GM19043 (cell line): ENCODE measurements around the gene ANKRD26.

Experiments used
- ATAC-seq: cut with Tn5 transposase; IDR thresholded peaks from one replicate; pipeline ENCODE4 v1.9.1; 2021; ENCODE audit warnings: low read depth; ENCODE audit not compliant: unreplicated experiment

ANKRD26 gene

DNA sequence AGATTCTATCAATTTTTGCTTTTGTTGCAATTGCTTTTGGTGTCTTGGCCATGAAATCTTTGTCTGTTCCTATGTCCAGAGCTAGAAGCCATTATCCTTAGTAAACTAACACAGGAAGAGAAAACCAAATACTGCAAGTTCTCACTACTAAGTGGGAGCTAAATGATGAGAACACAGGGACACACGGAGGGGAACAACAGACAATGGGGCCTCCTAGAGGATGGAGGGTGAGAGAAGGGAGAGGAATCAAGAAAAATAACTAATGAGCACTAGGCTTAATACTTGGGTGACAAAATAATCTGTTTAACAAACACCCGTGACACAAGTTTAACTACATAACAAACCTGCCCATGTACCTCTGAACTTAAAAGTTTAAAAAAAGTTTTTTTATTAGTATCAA lies 78.2 kb downstream of the ANKRD26 start:
- ATAC-seq: no peak

DNA sequence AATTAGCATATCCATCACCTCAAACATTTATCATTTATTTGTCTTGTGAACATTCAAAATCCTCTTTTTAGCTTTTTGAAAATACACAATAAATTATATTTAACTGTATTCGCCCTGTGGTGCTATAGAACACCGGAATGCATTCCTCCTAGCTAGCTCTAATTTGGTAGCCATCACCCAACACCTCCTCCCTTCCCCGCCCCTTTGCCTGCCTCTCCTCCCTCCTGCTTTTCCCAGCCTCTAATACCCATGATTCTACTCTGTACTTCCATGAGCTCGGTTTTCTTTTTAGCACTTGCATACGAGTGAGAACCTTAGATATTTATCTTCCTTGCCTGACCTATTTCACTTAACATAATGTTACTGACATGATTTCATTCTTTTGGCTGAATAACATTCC lies 80.1 kb downstream of the ANKRD26 start:
- ATAC-seq: no peak

DNA sequence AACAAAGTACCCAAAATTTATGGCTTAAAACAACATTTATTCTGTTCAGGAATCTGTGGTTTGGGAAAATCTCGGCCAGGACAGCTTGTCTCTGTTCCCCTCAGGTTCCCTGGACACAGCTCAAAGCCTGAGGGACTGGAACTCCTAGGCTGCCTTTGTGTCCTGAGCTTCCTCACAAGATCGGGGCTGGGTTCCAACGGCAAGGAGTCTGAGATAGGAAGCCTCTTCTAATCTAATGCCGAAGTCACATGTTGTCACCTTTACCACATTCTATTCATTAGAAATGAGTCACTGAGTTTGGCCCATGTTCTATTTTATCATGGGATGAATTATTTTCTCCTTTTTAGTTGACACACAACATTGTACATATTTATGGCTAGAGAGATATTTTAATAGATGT lies 80.5 kb downstream of the ANKRD26 start:
- ATAC-seq: no peak

DNA sequence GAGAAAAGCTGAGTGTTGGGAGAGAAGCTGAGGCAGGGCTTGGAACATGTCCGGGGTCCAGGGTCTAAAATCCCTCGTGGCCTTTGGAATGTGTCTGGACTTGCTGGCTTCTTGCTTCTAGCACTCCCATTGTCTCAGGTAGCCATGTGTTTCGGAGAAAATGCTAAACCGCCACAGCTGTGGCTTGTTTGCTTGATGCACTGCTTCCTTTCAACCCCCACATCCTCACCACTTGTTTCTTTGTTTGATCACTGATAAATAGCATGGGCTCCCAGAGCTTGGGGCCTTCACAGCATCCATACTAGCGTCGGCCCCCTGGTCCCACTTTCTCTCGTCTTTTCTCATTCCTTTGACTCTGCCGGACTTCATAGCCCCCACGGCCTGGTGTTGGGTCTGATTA lies 102.7 kb downstream of the ANKRD26 start:
- no peak for ATAC-seq

DNA sequence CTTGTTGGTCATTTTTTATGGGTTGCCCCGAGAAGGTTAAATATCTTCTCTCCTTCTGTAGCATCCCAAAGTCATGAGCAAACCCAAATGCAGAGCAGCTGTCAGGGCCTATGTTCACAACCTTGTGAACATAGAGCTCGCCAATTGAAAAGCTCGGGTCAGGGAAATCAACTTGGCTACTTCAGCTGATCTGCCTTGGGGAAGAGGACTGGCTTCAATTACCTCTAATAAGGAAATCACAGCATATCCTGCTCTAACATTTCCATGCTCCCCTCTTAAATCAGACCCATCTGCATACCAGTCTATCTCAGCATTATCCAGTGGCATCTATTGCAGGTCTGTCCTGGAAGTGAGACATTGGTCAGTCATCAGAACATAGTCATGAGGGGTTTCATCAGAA lies 105.6 kb downstream of the ANKRD26 start:
- no peak for ATAC-seq

DNA sequence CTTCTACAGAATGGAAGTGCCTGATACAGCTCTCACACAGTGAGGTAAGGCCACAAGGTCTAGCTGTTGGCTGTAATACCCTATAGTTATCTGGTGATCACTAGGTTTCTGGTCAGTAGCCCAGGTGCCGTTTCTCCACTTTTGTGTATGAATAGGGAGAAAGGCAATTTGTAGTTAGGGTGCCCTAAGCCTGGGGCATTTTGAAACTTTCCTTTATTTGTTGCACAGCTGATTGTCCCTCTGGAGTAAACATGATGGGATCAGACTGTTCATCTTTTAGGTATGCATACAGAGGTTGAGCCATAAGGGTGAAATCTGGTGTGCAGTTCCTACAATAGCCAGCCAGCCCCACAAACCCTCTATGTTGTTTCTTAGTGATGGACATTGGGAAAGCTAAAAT lies 112.4 kb downstream of the ANKRD26 start:
- ATAC-seq: no peak

DNA sequence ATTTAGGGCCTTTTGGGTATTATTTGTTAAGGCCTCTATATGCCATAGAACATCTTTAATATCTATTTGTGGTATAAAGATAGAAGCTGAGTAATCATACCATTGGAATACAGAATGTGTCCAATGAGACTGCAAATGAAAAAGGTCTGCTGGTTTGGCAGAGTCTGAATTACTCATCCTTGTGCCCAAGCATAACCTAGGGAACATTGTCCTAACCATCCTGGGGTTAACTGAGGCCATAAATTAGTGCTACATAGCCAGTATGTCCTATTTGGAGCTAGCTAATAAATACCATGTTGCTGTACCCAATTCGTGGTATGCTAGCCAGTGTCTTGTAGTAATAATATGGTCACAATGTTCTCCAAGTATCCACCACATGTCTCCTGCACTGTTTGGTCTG lies 117.1 kb downstream of the ANKRD26 start:
- no peak for ATAC-seq

DNA sequence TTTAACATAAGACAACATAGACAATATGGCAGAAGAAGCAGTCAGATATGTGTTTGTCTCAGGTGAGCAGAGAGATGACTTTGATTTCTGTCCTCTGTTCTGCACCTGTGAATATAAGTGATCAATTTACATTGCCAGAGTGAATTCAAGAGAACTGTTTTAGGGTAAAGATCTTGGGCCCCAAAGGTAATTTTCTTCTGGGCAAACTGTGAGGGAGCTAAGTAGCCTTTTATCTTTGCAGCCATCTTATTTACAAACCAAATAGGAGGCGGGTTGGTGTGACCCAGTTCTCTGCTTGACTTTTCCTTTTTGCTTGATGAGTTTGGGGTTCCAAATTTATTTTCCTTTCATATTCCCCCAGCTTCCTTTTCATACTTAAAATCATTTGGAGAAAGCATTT lies 118.2 kb downstream of the ANKRD26 start:
- no peak for ATAC-seq

DNA sequence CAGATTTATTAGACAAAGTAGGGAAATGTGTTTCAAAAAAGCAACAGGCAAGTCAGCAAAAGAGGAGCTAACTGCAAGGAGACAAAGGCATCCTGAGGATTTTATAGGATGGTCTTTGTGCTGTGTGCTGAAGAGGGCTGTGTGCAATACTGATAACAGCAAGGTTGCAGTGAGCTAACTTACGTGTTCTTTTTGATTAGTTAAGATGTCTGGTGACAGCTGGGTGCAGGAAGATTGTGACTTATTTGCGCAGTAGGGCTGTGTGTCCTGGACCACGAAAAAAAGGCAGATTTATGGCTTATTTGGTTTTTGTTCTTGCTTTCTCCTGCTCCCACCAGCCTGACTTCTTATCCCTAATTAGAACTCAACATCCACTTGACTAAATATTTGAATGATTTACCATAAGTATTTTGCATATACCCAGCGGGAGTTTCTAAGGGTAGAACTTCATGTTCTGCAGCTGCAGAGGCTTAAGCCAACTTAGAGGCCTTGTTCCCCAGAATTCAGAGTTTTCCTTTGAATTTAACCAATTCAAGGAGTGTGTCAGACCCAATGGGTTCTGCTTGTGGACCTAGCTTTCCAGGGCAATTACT lies 119.0 kb downstream of the ANKRD26 start:
- no peak for ATAC-seq

DNA sequence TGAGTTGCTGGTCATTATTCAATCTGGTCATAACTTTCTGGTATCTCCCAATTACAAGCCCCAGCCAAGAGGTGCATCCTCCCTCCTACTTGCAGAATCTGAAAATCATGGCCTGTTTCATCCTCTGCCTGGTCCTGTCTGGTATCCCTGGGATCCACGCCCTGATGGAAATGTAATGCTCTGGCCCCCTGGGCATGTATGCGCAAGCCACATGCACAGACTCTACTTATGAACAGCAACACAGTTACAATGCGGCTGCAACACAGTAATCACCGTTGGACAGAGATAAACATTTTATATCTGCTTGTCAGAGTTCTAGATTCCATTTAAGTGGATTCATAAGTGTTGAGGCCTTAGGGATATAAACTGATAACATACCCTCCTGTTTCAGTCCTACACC lies 121.8 kb downstream of the ANKRD26 start:
- no peak for ATAC-seq

DNA sequence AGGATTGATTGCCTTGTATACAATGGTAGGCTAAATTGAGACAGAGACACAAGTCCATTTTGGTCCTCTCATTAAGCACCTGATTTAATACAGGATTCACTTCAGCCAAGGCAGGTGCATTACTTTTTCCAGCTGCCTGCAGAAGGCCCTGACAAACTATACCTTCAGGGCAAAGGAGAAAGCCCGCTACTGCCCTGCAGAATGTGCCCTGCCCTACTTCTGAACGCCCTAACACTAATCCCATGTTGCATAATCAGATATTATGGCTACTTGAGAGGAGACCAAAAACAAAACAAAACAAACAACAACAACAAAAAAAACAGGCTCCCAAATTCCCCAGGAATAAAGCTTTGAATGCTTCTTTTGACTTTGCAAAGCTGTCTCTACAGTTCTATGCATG lies 122.7 kb downstream of the ANKRD26 start:
- no peak for ATAC-seq

DNA sequence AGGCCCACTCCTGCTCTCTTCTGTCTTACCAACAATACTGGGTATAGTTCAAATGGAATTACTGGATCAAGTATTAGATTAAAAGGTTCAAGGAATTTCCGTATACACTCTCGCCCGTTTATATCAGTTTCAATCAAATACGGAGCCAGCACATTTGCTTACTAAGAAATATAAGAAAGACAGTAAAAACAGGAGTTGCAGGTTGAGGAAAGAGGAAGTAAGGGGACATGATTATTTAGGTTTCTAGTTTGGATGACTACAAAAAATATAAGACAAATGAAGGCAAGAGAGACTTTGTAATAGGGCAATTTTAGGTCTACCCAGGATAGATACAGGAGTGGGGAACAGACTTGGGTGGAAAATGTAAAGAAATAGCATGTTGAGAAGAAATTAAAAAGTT lies 129.6 kb downstream of the ANKRD26 start:
- ATAC-seq: no peak

DNA sequence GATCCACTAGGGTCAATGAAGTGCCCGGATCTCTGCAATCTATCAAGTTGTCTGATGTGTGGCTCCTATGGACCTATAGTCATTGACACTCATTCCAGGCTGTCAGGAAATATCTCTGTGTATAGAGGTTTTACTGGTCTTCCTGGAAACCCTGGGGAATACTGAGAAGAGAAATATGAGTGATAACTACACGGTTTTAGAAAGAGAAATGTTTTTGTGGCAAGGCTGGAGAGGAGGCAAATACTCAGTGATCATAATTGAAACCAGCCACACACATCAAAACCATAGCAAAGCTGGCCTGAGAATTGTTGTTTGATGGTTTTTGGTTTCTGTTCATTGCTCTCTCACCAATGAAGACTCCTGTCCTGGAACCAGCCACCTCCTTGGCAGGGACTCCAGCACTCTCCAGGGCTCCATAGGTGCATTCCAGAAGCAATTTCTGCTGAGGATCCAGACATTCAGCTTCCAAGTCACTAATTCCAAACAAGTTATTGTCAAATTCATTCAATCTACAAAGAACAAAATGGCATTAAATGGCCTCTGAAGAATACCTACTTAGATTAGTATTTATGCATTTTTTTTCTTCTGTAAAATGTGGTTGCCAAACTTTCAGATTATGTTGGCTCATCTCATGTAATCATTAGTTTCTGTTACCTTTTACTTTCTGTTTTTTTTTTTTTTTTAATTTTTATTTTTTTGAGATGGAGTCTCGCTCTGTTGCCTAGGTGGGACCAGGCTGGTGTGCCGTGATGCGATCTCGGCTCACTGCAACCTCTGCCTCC lies 131.0 kb downstream of the ANKRD26 start:
- ATAC-seq: peak; percentile 76

DNA sequence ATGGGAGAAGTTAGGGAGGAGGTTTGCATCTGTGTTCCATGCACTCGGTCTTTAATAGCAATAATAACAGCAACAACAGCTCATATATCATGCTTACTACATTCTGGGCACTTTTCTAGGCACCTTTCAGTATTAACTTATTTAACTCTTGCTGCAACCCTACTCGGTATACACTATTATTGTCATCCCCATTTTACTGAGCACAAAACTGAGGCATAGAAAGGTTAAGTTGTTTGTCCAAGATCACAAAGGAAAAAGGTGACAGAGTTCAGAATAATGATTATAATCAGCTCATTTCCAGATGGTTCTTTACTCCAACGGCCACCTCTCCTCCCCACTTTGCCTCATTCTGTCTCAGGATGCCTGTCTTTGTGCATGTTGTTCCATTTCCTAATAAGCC lies 137.5 kb downstream of the ANKRD26 start:
- no peak for ATAC-seq

DNA sequence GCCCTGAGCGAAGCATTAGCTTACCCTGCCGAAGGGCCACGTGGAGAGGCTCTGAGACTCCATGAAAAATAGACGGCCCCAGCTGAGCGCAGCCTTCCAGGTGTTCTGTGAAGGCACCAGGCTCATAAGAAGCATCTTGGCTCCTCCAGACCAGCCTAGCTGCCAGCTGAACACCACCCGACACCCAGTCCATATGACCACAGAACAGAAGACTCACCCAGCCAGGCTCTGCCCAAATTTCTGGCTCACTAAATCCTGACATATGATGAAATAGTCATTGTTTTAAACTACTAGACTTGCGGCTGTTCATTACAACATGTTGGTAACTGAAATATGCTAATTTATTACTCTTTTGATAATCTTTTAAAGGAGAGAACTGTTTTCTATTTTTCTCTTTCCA lies 140.0 kb downstream of the ANKRD26 start:
- no peak for ATAC-seq

DNA sequence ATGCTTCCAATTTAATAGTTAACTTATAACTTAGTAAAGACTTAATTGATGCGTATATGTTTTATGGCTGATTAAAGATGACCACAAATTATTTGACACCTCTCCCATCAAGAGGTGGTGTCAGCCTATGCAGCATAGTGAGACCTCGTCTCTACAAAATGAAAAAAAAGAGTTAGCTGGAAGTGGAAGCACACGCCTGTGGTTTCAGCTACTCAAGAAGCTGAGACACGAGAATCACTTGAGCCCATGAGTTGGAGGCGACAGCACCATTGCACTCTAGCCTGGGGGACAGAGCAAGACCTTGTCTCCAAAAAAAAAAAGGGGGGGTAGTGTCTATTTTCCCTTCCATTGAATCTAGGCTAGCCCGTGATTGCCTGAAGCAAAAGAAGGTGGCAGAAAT lies 140.5 kb downstream of the ANKRD26 start:
- ATAC-seq: no peak
